Measurements from ENCODE around the gene KRTAP19-6. TPM values are rescaled to one million over a fixed set of nuclear protein-coding genes. Genes with fewer than 3 reads are reported as not detected.
"Not testable (repeated sequence)": the region's sequence is repeated elsewhere in the genome, so short reads cannot be mapped to it uniquely, and the experiment has no call there.

KRTAP19-6 gene, protein sequence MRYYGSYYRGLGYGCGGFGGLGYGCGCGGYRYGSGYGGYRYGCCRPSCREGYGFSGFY
- total RNA-seq: not detected in 2 replicates

- DNase-seq (ENCODE audit: low read depth): no peak
These were observed at the start of gene KRTAP19-6 for GRCh38 chr21:30541764-30542163. Gene KRTAP19-6 (minus strand): TSS chr21:30541864. CDS start chr21:30541833, 31 bp downstream.

DNA sequence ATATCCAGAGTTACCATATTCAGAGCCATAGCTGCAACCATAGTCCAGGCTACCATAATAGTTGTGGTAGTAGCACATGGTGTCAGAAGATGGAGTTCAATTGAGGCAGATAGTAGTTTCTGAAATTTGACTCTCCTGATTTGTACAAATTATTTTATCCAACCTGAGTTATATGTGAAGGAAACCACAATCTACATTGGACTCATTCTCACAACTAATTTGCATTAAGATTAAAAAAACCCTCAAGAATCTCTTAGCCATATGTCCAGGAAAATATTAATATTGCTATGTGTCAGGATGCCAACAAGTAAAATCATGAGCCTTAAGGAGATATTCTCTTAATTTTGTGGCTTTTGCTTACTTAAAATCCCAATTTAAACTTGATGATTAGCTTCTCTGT is 48.6 kb upstream of the KRTAP19-6 start, which contains the start of gene KRTAP22-2:
Gene KRTAP22-2 (minus strand): TSS at position 101 of the 400 bp plus-strand sequence.
- no peak for DNase-seq (ENCODE audit: low read depth)

DNA sequence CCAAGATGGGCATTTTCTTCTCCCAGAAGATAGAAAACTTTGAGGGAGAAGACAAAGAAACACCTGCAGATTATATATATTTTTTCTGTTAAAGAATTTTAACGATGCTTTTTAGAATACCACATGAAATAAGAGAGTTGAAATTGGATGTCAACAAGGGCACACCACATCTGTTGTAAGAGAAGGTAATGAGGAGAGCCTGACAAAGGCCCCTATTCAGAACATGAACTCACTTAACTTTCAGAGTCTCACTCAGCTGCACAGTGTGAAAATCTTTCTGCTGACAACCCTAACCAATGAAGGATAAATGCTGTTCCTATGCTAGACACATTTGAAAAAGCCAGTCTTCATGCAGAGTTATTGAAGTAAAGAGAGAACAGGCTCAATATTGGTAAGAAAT is 41.2 kb upstream of the KRTAP19-6 start:
- DNase-seq (ENCODE audit: low read depth): no peak

DNA sequence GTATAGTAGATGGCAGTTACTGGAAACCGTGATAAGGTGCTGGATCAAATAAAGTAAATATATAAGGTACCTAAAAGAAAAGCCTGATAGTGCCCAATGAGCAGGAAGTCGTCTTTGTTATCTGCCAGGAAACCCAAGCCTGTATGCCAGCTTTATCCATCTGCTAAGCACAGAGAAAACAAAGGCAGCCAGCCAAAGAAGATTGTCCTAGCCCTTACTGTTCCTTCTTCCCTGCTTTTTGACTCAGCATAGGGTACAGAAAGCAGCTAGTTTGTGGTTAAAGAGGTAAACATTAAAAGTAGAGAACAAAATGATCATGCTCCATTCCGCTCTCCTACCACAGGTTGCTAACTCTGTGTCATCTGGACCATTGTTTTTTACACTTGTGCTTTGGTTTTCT is 38.5 kb upstream of the KRTAP19-6 start:
- DNase-seq (ENCODE audit: low read depth): no peak

DNA sequence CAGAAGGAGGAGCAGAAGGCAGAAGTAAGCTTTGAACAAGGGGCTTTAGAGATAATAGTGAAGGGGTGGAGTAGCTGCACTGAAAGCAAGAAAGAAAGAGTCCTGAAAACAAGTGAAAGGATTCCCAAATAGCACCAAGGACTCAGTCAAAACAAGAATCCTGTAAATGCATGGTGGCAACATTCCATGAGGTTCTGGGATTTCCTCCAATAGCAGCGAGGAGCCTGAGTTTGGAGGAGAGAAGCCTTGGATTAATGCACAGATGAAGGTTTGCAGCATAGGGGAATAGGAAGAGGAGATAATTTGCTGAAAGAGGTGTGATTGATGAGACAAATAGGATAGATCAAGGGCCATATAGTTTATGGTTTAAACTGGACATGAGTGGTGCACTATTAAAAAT is 37.7 kb upstream of the KRTAP19-6 start:
- no peak for DNase-seq (ENCODE audit: low read depth)

DNA sequence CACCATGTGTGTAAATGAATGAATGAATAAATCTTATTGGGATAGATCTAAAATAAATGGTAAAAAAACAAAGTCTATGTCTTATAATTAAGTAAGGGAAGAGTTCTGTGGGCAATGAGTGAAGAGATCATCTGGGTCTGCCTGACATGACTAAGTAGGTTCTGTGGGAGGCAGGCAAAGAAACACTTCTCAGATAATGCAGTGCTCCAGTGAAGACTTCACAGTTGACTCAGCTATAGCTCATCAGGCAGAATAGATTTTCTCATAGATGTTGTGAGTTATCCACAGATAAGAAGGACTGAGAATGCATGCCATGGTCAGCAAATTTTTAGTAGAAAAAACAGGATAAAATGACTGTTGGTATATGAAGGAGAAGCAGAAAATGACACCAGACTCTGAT is 36.1 kb upstream of the KRTAP19-6 start:
- no peak for DNase-seq (ENCODE audit: low read depth)

DNA sequence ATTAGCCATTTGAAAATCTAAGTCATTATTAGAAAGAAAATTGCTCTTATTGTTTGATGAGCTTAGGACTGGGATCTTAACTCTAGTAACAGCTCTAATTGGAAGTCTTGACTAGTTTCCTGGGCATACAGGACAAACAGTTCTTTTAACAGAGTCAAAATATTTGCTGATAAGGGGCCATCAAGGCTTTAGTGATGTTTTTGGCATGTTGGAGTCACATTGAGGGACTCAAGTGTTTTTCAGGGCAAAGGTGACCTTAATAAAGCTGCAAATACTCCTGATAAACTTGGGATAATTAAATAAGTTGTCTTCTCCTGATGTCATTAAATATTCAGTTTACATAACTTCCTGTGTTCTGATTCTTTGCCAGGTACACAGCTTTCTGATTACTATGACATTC is 26.0 kb upstream of the KRTAP19-6 start:
- no peak for DNase-seq (ENCODE audit: low read depth)

DNA sequence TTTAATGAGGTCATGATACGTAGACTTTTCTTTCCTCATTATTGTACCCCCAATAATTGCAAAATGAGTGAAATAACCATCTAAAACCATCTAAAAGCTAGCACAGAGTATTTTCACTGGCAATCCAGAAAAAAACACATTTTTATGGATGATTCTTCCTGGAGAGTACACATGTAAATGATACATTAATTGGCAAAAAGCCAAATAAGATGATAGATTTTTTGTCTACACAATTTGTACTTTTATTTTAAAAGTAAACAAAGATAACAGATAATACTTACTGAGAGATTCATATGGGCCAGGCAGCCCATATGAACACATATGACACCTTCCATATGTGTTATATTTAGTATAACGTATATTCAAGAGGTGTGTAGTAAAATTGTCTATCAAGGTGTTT is 22.0 kb upstream of the KRTAP19-6 start:
- no peak for DNase-seq (ENCODE audit: low read depth)

DNA sequence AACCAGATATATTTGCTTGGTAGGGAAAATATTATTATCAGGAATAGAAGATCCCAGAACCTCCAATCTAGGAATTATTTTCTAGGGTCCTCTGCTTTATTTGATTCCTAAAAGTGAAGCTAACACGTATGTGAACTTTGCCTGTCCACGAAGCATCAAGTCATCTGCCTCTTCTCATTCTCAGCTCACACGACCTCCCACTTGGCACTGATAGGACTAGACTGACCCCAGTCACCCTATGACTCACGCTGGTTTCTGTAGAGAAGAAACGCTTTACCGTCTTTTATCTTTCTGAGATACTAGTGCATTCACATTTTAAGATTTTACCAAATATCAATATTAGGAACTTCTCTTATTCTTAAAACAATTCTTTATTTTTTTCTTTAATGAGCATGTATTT is 21.4 kb upstream of the KRTAP19-6 start:
- no peak for DNase-seq (ENCODE audit: low read depth)

DNA sequence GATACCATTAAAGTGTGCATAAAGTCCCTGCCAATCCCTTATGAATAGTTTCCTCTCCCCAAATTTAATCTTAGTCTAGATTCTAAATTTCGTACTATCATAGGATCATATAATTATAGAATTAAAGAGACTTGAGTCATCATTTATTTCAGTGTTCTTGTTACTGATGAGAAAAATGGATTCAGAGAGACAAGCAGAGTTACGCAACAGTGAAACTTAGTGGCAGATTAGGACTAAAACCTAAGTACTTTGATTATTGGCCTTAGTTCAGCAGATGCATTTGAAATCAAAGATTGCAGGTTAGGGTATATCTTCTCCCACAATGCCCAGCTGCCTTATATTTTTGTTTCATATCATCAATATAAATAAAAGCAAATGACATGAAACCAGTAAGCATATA is 20.3 kb upstream of the KRTAP19-6 start:
- DNase-seq (ENCODE audit: low read depth): no peak

DNA sequence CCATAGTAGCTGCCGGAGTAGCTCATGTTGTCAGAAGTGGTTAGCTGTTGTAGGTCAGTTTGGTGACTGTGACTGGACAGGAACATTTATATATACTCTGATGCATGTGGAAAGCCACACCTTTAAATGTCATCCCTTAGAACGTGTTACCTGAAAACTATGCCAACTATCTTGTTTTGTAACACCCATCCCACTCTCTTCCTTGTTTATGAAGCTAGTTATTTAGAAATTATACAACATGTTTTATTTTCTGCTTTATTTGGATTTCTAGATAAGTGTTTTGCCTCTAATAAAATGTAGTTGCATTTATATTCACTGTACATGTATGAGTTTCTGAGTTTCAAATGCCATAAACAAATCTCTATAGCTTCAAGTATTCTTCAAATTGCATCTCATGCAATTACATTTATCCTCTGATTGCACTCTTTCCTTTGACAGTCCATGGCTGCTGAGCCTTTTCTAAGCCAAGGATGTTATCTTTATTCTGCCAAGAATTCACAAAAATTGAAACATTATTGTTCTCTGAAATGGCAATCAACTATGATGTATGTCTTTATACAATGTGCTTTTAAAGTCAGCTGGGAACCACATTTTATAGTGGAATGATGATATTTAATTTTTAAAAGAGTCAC is 19.7 kb upstream of the KRTAP19-6 start, which contains the start of gene KRTAP19-7:
Gene KRTAP19-7 (minus strand): TSS at position 51 of the 632 bp plus-strand sequence. CDS start 25 bp downstream, at position 26.
- no peak for DNase-seq (ENCODE audit: low read depth)

GRCh38 chr21:30555095-30555494 is 13.4 kb upstream of the KRTAP19-6 start:
- no peak for DNase-seq (ENCODE audit: low read depth)

DNA sequence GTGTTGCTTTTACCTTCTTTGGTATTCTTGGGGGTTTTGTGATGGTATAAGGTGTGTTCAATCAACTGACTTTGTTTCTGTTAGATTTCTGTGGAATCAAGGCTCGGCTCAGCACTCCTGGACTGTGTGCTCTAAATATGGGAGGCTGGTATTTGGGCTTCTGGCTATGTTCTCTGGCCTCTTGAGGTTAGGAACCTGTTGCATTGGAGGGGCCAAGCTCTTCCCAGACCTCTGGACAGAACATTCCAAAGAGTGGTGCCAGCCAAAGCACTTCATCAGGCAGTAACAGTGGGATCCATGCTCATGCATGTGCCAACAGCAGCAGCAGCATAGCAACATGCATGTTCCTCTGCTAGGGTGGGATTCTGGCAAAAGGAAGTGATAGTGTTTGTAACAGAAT is 11.1 kb upstream of the KRTAP19-6 start:
- no peak for DNase-seq (ENCODE audit: low read depth)

DNA sequence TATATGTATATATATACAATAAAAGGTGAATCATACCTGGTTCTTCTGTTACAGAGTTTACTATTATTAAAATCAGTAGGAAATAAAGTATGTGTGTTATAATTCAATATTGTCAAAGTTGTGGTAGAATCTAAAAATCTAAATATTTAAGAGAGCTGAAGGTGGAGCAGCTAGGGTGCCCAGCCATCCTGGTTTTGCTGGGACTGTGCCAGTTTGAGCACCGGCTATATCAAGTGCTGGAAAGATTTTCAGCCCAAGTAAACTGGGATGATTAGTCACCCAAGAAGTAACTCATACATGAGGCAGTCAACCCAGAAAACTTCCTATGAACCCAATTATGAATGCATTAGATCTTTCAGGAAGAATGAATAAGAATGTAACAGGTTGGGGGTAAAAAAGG is 22.8 kb downstream of the KRTAP19-6 start:
- DNase-seq (ENCODE audit: low read depth): no peak

DNA sequence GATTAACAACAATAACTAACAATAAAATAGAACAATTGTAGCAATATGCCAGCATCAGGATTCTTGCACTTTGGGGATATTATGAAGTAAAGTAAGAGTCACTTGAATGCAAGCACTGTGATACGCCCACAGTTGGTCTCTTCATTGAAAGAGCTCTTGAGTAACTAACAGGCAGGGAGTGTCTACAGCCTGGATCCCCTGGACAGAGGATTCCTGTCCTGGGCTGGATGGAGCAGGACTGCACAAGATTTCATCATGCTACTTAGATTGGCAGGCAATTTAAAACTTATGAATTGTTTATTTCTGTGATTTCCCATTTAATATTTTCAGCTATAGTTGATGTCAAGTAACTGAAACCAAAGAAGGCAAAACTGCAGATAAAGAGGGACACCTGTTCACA is 26.0 kb downstream of the KRTAP19-6 start:
- DNase-seq (ENCODE audit: low read depth): no peak

- DNase-seq (ENCODE audit: low read depth): not testable (repeated sequence)
These were observed 36.0 kb downstream of the KRTAP19-6 start for GRCh38 chr21:30505621-30506205.

DNA sequence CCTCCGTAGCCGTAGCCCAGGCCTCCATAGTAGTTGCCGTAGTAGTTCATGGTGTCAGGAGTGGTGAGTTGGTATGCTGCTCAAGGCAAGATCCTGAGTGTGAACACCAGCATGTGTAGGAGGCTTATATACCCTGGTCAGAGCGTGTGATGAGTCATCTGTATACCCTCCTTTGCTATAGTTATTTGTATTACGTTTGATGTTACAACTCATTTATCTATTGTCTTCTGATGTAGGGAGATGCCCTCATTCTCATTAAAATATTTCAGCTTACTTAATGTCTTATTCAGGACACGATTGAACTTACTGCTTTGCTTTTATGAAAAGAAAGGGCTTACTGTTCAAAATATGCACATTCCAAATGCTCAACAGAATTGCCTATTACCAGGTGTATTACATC is 39.6 kb downstream of the KRTAP19-6 start, which contains the start of gene KRTAP19-5:
Gene KRTAP19-5 (minus strand): TSS at position 101 of the 400 bp plus-strand sequence. CDS start 51 bp downstream, at position 50.
- DNase-seq (ENCODE audit: low read depth): no peak

- no peak for DNase-seq (ENCODE audit: low read depth)
These were observed 44.6 kb downstream of the KRTAP19-6 start, which contains the start of gene KRTAP19-4 for GRCh38 chr21:30497065-30497464. Gene KRTAP19-4 (minus strand): TSS chr21:30497165. CDS start chr21:30497110, 55 bp downstream.

DNA sequence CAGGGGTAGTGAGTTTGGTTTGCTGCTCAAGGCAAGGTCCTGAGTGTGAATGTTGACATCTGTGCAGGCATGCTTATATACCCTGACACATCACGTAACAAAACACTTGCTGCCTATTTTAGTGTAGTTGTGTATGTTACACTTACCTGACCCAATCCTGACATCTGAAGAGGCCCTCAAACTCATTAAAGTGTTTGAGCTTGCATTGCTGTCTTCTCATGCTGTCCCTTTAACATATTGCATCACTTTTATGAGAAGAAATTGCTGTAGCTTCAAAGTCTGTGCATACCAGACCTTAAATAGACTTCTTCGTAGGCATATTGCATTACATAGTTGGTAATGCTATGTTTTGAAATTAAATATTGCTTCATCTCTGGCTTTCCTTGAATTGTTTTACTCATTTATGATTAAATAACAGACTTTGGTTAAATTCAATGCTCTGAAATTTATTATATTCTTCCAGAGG is 49.7 kb downstream of the KRTAP19-6 start, which contains the start of gene KRTAP19-3:
Gene KRTAP19-3 (minus strand): TSS at position 51 of the 466 bp plus-strand sequence. CDS start 56 bp downstream, outside the sequence.
- no peak for DNase-seq (ENCODE audit: low read depth)
